ENCODE measurements around the gene MSI2. TPM values are rescaled to one million over a fixed set of nuclear protein-coding genes. Genes with fewer than 3 reads are reported as not detected.
A peak's percentile ranks its signal among the peaks of the same experiment; 100 is the strongest.

MSI2 gene
- total and polyA plus RNA-seq, 2 experiments from 2014 or later, result 18.9 to 41.8 TPM

DNA sequence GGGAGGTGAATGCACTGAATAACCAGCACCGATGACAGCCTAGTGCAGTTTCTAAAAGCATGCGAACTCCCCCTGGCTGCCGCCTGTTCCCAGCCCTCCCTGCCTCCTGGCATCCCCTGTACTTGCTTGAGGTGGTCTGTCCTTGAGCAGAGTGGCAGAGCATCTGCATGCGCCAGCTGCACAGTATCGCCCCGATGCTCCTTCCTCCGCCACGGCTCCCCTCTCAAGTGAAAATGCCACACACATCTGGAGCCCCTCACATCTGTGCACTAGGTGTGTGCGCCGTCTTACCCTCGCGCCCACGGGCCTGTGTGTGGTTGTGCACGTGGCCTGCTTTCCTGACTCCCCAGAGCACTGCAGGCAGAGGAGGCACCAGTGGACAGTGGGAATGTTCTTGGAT is 376.9 kb downstream of the MSI2 start:
- TF ChIP-seq, protein P1, sequence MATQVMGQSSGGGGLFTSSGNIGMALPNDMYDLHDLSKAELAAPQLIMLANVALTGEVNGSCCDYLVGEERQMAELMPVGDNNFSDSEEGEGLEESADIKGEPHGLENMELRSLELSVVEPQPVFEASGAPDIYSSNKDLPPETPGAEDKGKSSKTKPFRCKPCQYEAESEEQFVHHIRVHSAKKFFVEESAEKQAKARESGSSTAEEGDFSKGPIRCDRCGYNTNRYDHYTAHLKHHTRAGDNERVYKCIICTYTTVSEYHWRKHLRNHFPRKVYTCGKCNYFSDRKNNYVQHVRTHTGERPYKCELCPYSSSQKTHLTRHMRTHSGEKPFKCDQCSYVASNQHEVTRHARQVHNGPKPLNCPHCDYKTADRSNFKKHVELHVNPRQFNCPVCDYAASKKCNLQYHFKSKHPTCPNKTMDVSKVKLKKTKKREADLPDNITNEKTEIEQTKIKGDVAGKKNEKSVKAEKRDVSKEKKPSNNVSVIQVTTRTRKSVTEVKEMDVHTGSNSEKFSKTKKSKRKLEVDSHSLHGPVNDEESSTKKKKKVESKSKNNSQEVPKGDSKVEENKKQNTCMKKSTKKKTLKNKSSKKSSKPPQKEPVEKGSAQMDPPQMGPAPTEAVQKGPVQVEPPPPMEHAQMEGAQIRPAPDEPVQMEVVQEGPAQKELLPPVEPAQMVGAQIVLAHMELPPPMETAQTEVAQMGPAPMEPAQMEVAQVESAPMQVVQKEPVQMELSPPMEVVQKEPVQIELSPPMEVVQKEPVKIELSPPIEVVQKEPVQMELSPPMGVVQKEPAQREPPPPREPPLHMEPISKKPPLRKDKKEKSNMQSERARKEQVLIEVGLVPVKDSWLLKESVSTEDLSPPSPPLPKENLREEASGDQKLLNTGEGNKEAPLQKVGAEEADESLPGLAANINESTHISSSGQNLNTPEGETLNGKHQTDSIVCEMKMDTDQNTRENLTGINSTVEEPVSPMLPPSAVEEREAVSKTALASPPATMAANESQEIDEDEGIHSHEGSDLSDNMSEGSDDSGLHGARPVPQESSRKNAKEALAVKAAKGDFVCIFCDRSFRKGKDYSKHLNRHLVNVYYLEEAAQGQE (IDR thresholded peaks at IDR 0.05; ENCODE audit: unreplicated experiment), result no peak
- TF ChIP-seq POLR2AphosphoS5 (IDR thresholded peaks at IDR 0.05; ENCODE audit: low read depth) (no peak), ZNF331 (CRISPR knock-in tag; IDR thresholded peaks at IDR 0.05; ENCODE audit: low read depth) (no peak), EZH2 (IDR thresholded peaks at IDR 0.05; ENCODE audit: low read depth, unreplicated experiment) (no peak), JUNB (IDR thresholded peaks at IDR 0.05; ENCODE audit: unreplicated experiment) (no peak), EZH2phosphoT487 (IDR thresholded peaks at IDR 0.05; ENCODE audit: unreplicated experiment) (no peak)
- TF ChIP-seq, protein P2, sequence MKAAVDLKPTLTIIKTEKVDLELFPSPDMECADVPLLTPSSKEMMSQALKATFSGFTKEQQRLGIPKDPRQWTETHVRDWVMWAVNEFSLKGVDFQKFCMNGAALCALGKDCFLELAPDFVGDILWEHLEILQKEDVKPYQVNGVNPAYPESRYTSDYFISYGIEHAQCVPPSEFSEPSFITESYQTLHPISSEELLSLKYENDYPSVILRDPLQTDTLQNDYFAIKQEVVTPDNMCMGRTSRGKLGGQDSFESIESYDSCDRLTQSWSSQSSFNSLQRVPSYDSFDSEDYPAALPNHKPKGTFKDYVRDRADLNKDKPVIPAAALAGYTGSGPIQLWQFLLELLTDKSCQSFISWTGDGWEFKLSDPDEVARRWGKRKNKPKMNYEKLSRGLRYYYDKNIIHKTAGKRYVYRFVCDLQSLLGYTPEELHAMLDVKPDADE (IDR thresholded peaks at IDR 0.05), result no peak
- TF ChIP-seq, protein P3, sequence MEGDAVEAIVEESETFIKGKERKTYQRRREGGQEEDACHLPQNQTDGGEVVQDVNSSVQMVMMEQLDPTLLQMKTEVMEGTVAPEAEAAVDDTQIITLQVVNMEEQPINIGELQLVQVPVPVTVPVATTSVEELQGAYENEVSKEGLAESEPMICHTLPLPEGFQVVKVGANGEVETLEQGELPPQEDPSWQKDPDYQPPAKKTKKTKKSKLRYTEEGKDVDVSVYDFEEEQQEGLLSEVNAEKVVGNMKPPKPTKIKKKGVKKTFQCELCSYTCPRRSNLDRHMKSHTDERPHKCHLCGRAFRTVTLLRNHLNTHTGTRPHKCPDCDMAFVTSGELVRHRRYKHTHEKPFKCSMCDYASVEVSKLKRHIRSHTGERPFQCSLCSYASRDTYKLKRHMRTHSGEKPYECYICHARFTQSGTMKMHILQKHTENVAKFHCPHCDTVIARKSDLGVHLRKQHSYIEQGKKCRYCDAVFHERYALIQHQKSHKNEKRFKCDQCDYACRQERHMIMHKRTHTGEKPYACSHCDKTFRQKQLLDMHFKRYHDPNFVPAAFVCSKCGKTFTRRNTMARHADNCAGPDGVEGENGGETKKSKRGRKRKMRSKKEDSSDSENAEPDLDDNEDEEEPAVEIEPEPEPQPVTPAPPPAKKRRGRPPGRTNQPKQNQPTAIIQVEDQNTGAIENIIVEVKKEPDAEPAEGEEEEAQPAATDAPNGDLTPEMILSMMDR (conservative IDR thresholded peaks at IDR 0.05; ENCODE audit: low read depth in 2 of 2), result 0 out of 4 replicates have a peak, but pooled peaks of 1 of the 2 experiments have one; percentile 13
- peaks cover 11% of the 10 kb centered on the region for H3K27me3 Mint-ChIP-seq (ENCODE audit: insufficient read depth, low read depth, poor library complexity)
- Histone ChIP-seq H4K20me1 (replicated peaks; ENCODE audit: insufficient read depth) (no peaks in the 10 kb centered on the region; the same call in 1 of the 2 replicates), H3K4me1 (ENCODE audit: insufficient read depth) (peaks cover 5% of the 10 kb centered on the region; the same call in 1 of the 2 replicates), H3K9me2 (ENCODE audit: insufficient read depth) (no peaks in the 10 kb centered on the region), H3K79me2 (replicated peaks; ENCODE audit: insufficient read depth) (no peaks in the 10 kb centered on the region), H3K4me3 (no peak overlapping the region), H3K27me3 (ENCODE audit: insufficient read depth) (no peaks in the 10 kb centered on the region), H3K27ac (ENCODE audit: low read depth) (no peak overlapping the region), H2AFZ (no peak overlapping the region), H3K4me2 (no peak overlapping the region), H3F3A (replicated peaks; ENCODE audit: low read depth) (no peaks in the 10 kb centered on the region), H3K36me3 (ENCODE audit: insufficient read depth) (no peaks in the 10 kb centered on the region; the same call in 1 of the 2 replicates)
- ATAC-seq (no peak), DNase-seq (ENCODE audit: low spot score) (no peak)
- peaks cover 20% of the 10 kb centered on the region for H3K36me3 Mint-ChIP-seq (ENCODE audit: low read depth)
- H3K4me1 Mint-ChIP-seq, result peaks cover 16% of the 10 kb centered on the region
- H3K4me3 Mint-ChIP-seq, result no peak overlapping the region
- no peak overlapping the region for H3K27ac Mint-ChIP-seq
- no peaks in the 10 kb centered on the region for H3K9me3 Mint-ChIP-seq

All from GM23338 (cell line).